ENCODE measurements around the gene B4GALNT4.
A peak's percentile ranks its signal among the peaks of the same experiment; 100 is the strongest.
"Not testable (repeated sequence)": the region's sequence is repeated elsewhere in the genome, so short reads cannot be mapped to it uniquely, and the experiment has no call there.

The B4GALNT4 gene, protein sequence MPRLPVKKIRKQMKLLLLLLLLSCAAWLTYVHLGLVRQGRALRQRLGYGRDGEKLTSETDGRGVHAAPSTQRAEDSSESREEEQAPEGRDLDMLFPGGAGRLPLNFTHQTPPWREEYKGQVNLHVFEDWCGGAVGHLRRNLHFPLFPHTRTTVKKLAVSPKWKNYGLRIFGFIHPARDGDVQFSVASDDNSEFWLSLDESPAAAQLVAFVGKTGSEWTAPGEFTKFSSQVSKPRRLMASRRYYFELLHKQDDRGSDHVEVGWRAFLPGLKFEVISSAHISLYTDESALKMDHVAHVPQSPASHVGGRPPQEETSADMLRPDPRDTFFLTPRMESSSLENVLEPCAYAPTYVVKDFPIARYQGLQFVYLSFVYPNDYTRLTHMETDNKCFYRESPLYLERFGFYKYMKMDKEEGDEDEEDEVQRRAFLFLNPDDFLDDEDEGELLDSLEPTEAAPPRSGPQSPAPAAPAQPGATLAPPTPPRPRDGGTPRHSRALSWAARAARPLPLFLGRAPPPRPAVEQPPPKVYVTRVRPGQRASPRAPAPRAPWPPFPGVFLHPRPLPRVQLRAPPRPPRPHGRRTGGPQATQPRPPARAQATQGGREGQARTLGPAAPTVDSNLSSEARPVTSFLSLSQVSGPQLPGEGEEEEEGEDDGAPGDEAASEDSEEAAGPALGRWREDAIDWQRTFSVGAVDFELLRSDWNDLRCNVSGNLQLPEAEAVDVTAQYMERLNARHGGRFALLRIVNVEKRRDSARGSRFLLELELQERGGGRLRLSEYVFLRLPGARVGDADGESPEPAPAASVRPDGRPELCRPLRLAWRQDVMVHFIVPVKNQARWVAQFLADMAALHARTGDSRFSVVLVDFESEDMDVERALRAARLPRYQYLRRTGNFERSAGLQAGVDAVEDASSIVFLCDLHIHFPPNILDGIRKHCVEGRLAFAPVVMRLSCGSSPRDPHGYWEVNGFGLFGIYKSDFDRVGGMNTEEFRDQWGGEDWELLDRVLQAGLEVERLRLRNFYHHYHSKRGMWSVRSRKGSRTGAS

DNA sequence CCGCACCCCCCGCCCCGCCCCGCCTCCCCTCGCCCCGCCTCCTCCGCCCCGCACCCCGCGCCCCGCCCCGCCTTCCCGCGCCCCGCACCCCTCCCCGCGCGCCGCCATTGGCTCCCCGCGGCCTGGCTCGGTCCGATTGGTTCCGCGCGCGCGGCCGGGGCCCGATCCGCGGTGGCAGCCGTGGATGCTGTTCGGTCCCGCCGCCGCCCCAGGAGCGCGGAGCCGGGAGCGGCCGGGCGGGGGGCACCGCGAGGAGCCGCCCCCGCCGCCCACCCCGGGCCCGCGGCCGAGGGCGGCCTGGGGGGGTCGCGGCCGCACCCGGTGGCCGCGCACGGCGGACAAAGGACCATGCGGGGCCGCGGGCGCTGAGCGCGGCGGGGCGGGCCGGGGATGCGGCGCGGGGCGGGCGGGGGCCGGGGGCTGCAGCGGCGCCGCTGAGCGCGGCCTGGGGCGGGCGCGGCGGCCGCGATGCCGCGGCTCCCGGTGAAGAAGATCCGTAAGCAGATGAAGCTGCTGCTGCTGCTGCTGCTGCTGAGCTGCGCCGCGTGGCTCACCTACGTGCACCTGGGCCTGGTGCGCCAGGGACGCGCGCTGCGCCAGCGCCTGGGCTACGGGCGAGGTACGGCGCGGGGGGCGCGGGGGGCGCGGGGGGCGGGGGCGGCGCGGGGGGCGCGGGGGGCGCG is at the start of gene B4GALNT4:
Gene B4GALNT4 (plus strand): TSS at position 164 of the 683 bp plus-strand sequence. CDS start 305 bp downstream, at position 469.
- DNase-seq (ENCODE audit: low read depth): peak; percentile 21

DNA sequence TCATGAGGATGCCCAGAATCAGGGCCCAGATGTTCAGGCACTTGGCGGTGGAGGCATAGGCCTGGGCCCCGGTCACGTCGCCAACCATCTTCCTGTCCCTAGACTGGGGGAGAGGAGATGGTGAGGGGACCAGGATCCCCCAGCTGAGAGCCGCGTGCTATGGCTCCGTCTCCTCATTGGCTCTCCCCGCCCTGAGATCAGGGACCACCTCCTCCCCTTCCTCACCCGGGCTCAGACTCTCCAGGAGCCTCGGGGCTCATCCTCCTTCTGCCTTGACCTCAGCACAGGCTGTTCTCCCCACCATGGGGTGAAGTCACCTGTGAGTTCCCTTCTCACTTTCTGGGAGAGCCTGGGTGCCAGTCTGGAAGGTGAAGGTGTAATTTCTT is 49.4 kb upstream of the B4GALNT4 start:
- DNase-seq (ENCODE audit: low read depth): not testable (repeated sequence)

DNA sequence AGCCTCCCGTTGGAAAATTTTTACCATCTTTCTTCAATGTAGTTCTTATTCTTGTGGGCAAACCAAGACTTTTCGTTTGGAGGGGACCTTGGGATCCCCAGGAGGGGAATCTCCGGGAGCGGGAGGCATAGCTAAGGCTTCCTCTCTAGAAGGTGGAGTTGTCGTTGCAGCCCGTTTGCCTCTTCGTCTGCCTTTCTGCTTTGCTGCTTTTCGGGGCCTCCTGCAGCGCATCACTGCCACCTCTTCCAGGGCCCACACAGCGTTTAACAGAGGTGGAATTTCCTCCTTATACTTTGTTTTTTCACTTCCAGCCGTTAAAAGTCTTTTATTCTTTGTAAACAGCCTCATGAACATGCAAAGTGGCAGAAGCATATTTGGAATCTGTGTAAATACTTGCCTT is 45.1 kb upstream of the B4GALNT4 start:
- no peak for DNase-seq (ENCODE audit: low read depth)

DNA sequence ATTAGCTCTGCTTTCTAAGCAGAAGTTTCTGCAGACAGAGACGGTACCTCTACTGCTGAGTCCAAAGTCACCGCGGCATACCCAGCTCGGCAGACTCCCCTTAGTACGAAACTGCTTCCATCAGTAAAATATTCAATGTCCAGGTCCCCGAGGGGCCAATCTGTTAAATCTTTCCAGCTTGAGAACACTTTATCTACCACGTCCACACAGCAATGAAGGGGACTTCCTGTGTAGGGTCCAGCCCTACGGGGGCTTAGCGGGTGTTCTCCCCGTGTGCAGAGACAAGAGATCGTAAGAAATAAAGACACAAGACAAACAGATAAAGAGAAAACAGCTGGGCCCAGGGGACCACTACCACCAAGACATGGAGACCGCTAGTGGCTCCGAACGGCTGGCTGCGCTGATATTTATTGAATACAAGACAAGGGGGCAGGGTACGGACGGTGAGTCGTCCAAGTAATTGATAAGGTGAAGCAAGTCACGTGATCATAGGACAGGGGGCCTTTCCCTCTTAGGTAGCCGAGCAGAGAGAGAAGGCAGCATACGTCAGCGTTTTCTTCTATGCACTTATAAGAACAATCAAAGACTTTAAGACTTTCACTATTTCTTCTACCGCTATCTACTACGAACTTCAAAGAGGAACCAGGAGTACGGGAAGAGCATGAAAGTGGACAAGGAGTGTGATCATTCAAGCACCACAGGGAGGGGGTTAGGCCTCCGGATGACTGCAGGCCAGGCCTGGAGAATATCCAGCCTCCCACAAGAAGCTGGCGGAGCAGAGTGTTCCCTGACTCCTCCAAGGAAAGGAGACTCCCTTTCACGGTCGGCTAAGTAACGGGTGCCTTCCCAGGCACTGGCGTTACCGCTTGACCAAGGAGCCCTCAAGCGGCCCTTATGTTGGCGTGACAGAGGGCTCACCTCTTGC is 44.4 kb upstream of the B4GALNT4 start:
- not testable (repeated sequence) for DNase-seq (ENCODE audit: low read depth)

DNA sequence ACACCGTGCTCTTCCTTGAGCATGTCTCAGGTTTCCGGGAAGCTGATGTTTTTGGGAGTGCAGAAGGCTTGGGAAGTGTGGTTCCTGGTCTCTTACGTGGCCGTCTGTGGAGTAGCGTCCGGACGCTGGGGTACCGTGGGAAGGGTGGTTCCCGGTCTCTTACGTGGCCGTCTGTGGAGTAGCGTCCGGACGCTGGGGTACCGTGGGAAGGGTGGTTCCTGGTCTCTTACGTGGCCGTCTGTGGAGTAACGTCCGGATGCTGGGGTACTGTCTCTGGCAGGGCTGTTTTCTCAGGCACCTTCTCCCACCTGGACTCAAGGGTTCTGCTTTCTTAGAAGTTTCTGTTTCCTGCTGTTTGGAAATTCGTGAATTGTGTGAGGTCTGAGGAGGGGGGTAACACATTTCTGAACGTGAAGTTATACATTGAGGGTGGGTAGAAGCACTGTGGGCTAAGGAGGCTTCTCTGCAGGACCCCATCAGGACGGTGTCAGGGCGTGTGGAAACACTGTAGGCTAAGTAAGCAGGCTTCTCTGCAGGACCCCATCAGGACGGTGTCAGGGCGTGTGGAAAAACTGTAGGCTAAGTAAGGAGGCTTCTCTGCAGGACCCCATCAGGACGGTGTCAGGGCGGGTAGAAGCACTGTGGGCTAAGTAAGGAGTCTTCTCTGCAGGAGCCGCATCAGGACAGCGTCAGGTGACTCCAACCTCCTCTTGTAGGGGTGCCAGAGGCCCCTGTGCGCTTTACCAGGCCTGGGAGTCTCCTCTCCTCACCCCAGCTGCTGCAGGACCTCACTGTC is 43.3 kb upstream of the B4GALNT4 start:
- no peak for DNase-seq (ENCODE audit: low read depth)

DNA sequence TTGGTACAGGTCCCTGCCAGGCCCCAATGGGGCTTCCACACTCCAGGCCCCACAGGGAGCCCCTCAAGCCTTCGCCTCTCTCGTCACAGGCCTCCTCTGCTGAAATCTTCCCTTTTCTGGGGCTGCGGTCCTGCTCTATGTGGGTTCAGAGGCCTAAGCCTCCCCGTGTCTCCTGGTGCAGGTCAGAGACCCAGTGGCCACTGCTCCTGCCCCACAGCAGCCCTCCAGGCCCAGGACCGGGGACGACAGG is 42.8 kb upstream of the B4GALNT4 start:
- DNase-seq (ENCODE audit: low read depth): no peak

DNA sequence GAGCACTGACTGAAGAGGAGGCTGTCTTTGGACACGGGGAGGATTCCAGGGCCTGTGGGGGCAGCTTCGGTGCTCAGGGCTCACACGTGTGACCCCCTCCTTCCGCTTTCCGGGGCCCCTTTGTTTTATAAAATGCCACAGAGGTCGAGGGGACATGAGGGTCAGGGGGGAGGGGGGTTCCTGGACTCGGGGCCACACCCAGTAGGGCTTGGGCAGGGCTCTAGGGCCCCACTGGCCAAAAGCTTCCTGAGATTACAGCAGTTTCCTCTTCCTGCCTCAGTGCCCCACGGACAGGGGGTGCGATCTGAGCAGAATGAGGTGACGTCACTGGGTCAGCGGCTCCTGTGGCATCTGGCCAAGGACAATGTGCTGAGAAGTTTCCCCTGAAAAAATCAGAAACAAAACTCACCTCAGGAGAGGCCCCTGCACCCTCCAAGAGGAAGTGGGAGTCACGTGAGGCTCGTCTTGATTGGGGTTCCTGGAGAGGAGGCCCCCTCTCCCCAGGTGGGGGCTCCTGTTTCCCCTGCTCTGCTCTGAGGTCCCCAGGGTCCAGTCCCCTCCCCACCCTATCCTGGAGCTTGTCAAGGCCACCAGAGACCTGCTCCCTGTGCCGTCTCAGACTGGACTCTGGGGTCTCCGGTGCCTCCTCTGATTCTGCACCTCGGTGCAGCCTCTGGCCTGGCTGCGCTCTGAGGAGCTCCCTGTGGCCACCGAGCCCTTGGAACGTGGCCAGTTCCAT is 42.3 kb upstream of the B4GALNT4 start:
- DNase-seq (ENCODE audit: low read depth): peak; percentile 46

DNA sequence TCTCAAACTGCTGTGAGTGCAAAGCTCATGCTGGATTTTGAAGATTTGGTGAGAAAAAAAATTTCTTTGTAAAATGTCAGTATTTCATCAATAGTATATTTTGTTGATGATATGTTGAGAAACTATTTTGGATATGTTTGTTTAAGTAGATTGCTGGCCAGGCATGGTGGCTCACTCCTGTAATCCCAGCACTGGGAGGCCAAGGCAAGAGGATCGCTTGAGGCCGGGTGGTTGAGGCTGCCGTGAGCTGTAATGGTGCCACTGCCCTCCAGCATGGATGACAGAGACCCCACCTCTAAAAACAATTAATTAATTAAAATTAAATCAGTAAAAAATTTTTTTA is 41.7 kb upstream of the B4GALNT4 start:
- DNase-seq (ENCODE audit: low read depth): peak; percentile 9

DNA sequence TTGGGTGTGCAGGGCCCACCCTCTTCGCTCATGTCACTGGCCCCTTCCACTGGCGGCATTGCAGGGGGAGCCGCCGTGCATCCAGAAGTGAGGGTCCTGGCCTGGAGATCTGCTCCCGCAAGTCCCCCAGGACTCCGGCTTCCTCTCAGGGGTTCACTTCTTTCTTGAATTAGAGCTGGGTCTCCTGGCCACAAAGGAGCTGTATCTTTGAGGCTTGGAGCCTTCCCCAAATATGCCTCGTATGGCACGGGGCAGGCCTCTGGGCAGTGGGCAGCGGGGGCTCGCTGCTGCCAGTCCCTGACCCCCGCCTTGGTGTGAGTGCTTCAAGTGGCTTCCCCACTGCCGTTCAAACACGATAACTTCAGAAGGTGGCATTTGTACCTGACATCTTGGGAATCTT is 41.3 kb upstream of the B4GALNT4 start:
- DNase-seq (ENCODE audit: low read depth): no peak

DNA sequence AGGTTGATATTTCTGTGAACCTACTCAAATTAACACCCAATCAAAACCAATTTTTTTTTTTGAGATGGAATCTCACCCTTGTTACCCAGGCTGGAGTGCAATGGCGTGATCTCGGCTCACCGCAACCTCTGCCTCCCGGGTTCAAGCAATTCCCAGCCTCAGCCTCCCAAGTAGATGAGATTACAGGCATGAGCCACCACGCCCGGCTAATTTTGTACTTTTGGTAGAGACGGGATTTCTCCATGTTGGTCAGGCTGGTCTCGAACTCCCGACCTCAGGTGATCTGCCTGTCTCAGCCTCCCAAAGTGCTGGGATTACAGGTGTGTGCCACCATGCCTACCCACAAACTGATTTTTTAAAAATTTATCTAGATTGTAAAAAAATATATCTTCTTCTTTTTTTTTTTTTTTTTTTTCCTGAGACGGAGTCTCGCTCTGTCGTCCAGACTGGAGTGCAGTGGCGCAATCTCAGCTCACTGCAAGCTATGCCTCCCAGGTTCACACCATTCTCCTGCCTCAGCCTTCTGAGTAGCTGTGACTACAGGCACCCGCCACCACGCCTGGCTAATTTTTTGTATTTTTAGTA is 40.7 kb upstream of the B4GALNT4 start:
- not testable (repeated sequence) for DNase-seq (ENCODE audit: low read depth)

DNA sequence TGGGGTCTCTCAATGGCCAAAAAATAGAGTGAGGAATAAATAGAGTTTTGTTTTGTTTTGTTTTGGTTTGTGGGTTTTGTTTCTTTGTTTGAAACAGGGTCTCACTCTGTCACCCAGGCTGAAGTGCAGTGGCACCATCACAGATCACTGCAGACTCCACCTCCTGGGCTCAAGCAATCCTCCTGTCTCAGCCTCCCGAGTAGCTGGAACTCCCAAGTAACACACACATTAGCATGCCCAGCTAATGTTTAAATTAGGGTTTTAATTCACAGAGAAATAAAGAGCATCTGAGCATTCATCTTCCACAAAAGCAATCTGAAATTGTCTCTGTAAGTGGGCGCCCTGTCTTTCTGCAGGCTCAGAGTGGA is 39.4 kb upstream of the B4GALNT4 start:
- DNase-seq (ENCODE audit: low read depth): no peak

DNA sequence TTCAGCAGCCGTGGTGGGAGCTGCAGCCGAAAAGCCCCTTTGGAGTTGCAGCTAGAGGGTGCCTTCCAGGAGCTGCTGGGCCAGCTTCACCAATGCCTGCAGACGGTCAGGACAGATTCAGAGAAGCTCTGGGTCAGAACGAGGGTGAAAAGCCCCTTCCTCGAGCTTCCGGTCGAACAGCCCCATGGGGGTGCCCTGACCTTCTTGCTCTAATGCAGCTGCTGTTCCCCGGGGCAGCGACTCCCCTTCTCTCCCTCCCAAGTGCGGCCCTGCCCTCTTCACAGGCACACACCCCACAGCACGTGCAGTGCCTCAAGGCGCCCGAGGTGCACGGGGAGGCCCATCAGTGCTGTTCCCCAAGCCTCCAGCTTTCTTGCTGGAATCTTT is 39.0 kb upstream of the B4GALNT4 start:
- no peak for DNase-seq (ENCODE audit: low read depth)

DNA sequence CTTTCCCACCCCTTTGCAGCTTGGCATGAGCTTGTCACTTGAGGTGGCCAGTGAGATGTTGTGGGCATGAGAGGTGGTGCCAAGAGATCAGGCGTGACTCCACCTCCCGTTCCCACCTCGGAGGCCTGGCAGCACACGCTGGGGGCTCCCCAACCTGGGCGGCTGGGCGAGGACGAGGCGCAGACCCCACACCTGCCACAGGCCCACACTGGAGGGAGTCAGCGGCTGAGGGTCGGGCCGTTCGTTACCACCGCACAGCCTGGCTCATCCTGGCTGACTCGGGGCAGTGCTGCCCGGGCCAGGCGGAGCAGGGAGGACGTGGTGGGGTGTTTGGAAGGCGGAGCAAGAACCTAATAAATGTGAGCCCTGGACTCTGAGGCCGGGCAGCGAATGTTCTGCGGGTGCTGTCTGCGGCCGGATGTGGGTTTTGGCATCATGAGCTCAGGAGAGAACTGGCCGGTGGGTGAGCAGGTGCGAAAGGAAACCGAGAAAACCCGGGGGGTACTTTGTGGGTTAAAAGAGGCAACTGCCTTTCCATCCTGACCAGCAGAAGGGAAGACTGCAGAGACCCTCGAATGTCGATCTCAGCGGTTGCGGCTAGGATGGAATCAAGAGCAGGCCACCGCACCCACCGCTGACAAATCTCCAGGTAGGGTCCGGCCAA is 38.5 kb upstream of the B4GALNT4 start:
- no peak for DNase-seq (ENCODE audit: low read depth)

DNA sequence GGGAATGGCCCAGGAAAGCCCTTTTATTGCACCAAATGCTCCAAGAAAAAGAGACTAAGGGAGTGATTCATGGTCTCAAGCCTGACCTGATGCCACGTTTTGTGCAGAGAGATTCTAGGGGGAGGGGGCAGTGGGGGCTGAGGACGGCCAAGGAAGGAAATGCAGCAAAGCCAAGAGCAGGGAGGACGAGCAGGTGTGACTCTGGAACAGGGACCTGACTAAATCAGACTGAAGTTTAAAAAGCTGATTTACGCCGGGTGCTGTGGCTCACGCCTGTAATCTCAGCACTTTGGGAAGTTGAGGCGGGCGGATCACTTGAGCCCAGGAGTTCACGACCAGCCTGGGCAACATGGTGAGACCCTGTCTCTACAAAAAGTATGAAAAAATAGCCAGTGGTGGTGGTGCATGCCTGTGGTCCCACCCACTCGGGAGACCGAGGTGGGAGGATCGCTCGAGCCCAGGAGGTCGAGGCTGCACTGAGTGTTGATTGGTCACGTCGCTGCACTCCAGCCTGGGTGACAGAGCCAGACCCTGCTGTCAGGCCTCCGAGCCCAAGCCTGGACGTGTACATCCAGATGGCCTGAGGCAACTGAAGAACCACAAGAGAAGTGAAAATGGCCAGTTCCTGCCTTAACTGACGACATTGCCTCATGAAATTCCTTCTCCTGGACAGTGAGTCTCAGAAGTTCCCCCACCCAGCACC is 37.8 kb upstream of the B4GALNT4 start:
- no peak for DNase-seq (ENCODE audit: low read depth)

DNA sequence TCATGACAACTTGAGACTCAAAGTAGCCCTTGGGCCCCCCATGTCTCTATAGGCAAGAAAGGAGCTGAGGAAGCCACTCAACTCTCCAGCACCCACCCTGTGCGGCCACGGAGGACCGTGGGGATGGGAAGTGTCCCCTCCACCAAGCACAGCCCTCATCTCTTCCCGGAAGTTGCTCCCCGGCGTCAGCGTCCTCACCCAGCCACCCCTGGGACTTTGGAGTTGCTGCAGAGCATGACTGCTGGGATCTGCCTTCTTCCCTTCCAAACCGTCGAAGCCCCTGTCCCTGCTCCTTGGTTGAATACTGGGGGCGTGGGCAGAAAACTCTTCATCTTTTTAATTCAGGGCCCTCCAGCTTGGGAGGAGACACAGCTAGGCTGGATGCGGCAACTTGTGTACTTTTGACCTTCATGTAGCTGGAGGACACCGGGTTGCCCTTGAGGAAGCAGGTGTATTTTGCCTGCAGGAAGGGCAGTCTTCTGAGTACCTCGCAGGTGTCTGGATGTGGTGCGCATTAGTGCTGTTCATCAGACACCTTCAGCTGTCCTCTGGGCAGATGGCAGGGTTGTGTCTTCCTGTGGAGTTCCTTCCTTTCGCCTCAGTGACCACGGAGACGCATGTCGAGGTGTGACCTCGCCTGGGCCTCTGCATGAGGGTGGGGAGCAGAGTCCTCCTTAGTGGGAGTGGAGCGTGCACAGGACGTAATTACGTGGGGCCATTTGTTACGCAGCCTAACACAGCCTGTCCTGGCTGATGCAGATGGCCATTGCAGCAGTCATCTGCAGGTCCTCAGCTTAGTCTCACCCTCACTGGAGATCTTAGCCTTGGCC is 36.4 kb upstream of the B4GALNT4 start:
- no peak for DNase-seq (ENCODE audit: low read depth)

DNA sequence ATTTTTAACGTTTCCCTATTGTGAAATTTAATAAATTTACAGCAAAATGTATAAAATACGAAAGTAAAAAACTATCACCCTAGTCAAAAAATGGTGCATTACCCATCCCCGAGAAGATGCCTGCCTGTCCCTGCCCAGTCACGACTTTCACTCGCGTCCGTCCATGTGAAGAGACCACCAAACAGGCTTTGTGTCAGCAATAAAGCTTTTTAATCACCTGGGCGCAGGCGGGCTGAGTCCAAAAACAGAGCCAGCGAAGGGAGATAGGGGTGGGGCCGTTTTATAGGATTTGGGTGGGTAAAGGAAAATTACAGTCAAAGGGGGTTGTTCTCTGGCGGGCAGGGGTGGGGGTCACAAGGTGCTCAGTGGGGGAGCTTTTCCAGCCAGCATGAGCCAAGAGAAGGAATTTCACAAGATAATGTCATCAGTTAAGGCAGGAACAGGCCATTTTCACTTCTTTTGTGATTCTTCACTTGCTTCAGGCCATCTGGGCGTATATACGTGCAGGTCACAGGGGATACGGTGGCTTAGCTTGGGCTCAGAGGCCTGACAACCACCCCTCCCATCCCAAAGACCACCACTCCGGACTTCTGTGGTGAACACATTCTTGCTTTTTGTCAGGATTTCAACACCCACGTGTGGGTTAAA is 35.6 kb upstream of the B4GALNT4 start:
- not testable (repeated sequence) for DNase-seq (ENCODE audit: low read depth)
